ENCODE data around the gene UVRAG.
"Not testable (repeated sequence)": the region's sequence is repeated elsewhere in the genome, so short reads cannot be mapped to it uniquely, and the experiment has no call there.

The UVRAG gene

DNA sequence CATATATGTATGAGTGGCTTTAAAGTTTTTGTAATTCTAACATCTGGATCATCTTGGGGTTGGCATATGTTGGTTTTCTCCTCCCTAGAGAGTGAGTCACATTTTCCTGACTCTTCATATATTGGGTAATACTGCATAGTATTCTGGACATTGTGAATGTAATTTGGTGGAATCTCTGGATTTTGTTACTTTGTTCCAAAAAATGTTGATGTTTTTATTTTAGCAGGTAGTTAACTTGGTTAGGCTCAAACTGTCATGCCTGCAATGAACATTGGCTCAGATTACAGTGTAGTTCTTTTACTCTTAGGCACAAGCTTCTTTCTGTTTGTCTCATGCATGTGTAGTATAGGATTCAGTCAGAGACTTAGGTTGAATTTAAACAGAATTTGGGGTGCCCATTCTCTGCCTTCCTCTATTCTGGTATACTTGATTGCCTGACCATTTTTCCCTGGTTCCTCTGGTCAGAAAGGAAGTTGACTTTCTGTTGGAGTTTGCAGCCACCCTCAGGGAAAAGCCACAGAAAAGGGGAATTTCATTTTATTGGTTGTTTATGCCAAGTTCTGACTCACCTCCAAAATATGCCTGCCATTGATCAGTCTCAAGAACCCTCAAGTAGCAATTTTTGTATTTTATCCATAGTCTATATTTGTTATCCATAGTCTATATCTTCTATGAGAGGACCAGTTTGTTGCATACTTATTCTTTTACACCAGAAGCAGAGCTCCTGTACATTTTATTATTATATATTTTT, 151.7 kb downstream of the UVRAG start:
- no peak for DNase-seq (ENCODE audit: low spot score)

DNA sequence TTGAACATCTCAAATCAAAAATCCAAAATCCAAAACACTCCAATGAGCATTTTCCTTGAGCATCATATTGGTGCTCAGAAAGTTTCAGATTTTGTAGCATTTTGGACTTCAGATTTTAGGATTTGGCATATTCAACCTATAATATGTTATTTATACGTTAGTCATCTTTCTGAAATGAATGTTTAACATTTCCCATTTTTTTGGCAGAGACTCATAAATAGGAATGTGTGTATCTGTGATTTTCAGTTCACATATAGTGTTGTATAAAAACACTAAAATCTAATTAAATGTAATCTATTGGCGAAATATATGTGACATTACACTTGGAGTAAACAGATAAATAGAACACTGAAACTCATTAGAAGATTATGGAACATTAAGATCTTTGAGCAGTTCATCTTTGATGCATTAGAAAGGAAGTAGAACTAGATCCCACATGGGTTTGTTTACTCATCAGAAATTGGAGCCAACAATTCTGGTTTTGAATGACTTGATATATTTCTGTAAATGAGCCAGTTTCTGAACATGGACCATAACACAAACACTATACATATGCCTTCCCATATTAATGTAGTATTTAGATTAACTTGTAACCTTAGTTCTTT, 153.1 kb downstream of the UVRAG start:
- no peak for DNase-seq (ENCODE audit: low spot score)

DNA sequence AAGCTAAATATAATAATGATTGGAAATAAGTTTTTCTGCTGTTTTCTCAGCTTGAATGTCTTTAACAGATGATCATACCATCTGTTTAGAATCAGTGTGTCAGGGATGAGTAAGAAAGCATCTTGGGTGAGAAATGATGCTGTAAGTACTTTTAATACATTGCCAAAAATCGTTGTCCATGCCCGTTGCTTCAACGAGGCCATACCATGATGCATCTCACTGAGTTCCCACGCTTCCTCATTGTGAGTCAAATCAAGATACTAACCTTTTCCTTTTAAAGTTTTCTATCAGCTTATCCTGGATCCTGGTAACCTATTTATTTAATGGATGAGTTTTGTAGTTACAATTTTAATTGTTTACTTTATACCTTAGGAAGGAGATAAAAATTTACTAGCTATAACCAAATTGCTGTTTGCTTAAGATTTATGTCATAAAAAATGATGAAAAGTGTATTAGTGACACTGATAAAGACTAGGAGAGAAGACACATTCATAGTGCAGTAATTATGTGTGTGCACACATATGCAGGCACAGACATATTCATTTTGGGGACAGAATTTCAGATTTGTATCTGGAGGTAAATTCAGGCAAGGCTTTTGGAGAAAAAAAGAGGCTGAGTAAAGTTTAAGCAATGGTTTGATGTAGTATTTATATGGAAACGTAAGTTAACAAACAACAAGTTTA, 154.8 kb downstream of the UVRAG start:
- no peak for DNase-seq (ENCODE audit: low spot score)

DNA sequence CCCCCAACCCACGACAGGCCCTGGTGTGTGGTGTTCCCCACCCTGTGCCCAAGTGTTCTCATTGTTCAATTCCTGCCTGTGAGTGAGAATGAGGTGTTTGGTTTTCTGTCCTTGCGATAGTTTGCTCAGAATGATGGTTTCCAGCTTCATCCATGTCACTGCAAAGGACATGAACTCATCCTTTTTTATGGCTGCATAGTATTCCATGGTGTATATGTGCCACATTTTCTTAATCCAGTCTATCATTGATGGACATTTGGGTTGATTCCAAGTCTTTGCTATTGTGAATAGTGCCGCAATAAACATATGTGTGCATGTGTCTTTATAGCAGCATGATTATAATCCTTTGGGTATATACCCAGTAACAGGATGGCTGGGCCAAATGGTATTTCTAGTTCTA, 158.7 kb downstream of the UVRAG start:
- not testable (repeated sequence) for DNase-seq (ENCODE audit: low spot score)

DNA sequence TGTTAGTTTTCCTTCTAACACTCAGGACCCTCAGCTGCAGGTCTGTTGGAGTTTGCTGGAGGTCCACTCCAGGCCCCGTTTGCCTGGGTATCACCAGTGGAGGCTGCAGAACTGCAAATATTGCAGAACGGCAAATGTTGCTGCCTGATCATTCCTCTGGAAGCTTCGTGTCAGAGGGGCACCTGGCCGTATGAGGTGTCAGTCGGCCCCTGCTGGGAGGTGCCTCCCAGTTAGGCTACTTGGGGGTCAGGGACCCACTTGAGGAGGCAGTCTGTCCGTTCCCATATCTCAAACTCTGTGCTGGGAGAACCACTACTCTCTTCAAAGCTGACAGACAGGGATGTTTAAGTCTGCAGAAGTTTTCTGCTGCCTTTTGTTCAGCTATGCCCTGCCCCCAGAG, 164.1 kb downstream of the UVRAG start:
- DNase-seq (ENCODE audit: low spot score) = not testable (repeated sequence)

DNA sequence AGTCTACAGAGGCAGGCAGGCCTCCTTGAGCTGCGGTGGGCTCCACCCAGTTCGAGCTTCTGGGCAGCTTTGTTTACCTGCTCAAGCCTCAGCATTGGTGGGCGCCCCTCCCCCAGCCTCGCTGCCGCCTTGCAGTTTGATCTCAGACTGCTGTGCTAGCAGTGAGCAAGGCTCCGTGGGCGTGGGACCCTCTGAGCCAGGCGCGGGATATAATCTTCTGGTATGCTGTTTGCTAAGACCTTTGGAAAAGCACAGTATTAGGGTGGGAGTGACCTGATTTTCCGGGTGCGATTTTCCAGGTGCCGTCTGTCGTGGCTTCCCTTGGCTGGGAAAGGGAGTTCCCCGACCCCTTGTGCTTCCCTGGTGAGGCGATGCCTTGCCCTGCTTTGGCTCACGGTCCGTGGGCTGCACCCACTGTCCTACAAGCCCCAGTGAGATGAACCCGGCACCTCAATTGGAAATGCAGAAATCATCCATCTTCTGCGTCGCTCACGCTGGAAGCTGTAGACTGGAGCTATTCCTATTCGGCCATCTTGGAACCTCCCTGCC, 164.5 kb downstream of the UVRAG start:
- DNase-seq (ENCODE audit: low spot score) = not testable (repeated sequence)

DNA sequence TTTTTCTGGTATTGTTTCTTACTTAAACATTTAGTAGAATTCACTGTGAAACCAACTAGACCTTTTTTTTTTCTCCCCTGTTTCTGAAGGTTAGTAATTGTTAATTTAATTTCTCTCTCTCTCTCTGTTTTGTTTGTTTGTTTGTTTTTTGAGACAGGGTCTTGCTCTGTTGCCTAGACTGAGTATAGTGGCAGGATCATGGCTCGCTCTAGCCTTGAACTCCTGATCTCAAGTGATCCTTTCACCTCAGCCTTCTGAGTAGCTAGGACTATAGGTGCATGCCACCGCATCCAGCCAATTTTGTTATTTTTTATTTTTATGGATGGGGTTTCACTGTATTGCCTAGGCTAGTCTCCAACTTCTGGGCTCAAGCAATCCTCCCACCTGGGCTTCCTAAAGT, 165.0 kb downstream of the UVRAG start:
- no peak for DNase-seq (ENCODE audit: low spot score)

DNA sequence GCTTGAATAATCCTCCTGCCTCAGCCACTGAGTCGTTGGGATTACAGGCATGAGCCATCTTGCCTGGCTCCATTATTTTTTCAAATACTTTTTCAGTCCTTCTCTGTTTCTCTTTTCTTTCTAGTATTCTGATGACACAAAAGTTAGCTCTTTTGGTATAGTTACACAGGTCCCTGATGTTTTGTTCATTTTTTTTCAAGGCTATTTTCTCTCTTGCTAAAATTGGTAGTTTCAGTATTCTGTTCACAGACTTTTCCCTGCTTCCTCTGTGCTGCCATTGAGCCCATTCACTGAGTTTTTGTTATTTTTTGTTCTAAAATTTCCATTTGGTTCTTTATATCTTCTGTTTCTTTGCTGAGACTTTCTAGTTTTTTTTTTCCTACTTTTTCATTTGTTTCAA, 166.5 kb downstream of the UVRAG start:
- no peak for DNase-seq (ENCODE audit: low spot score)

DNA sequence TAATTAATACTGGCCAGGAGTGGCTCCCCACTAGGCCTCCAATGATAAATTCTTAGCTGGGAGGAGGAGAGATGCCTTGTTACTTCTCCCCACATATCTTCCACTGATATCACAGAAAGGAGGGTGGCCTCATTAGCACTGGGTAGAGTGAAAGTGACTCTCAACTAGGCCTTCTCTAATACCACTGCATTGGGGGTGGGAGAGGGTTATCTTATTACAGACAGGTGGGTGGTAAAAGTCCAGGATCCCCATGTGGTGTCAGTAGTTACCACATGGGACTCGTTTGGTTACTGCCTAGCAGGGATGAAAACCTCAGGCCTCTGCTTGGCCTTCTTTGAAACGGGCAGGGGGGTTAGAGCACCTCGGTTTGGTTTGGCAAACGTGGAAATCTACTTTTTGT, 167.3 kb downstream of the UVRAG start:
- DNase-seq (ENCODE audit: low spot score) = no peak

DNA sequence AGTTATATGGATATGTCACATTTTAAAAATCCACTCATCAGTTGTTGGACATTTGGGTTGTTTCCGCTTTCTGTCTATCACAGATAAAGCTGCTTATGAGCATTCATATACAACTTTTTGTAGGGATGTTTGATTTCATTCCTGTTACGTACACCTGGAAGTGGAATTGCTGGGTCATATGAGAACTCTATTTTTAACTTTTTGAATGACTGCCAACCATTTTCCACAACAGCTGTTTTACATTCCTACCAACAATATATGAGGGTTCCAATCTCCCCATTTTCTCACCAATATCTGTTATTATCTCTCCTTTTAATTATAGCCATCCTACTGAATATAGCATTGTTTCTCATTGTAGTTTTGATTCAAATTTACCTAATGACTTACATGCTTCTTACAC, 172.0 kb downstream of the UVRAG start:
- DNase-seq (ENCODE audit: low spot score) = no peak

DNA sequence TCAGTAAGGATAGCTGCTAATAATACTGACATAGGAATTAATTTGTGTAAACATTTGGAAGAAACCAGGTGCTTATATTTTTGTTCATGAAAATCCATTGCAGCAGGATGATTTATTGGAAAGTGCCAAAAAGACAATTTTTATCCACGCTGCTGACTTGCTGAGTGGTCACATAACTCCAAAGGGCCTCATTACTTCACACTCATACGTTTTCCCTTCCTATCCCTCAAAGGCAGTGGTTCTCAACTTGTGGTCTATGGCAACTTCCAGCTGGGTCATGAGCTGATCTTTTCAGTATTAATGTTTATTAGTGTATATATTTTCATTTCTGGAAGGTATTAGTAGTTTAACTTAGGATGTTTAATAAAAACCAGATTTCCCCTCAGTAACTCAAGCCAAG, 178.1 kb downstream of the UVRAG start:
- no peak for DNase-seq (ENCODE audit: low spot score)

DNA sequence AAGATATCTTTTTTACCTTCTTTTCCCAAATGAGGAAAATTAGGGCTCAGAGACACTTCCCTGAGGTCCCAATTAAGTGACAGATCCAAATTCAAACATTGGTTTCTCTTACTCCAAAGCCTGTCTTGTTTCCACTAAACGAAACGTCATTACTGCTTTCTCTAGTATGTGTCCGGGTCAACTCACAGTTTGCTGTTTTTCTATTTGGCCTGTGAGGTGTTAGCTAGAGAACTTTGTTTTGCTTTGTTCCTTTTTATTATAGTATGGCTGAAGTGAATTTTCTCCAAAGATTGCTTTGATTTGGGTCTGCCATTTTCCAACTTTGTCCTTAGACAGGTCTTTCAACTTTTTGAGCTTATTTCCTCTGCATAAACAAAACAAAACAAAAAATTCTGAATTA, 179.6 kb downstream of the UVRAG start:
- no peak for DNase-seq (ENCODE audit: low spot score)

DNA sequence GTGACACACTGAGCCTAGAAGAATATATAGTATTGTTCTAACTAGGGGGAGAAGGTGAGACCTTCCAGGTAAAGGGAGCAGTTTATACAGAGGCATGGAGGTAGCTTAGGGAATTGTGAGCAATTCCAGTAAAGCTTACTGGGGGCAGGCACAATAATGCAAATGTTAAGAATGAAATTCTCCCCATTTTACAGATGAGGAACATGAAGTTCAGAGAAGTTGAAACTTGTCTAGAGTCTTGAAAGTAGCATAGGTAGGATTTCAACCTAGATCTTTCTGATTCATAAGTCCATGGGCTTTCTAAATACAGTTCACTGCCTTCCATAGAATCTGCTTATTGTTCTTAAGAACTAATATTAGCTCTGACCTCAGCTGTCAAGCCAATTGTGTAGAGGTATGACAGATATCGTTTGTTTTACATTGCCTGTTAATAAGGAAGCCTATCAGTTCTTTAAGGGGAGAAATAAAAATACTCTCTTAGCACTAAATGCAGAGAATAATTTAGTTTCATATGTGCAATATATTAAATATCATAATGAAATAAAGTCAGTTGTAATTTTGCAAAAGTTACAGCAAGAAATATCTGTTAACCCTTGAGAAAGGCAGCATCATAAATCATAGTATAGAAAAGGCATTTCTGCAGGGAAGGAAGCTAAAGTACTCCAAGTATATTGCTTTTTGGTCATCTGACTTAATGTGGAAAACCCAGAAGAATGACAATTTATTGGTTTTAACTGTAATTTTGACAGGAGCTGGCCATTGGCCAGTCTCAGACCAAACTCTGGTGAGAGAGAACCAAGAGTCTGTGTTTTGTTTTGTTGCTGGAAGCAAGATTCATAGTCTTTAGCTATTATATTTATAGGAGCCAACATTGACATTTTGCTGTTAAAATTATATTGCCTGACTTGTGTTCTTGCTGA, 181.8 kb downstream of the UVRAG start:
- DNase-seq (ENCODE audit: low spot score) = no peak

DNA sequence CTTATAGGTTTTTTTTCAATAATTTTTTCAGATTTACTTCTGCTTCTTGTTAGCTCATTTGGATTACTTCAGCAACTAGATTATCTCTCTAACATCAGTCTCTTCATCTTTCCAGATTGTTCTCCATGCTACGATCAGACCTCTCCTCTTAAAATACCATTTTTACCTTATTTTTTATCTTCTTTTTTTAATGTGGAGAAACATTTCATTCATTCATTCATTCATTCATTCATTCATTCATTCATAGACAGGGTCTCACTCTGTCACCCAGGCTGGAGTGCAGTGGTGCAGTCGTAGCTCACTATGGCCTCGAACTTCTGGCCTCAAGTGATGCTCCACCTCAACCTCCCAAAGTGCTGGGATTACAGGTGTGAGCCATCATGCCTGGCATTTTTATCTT, 189.4 kb downstream of the UVRAG start:
- DNase-seq (ENCODE audit: low spot score) = no peak

DNA sequence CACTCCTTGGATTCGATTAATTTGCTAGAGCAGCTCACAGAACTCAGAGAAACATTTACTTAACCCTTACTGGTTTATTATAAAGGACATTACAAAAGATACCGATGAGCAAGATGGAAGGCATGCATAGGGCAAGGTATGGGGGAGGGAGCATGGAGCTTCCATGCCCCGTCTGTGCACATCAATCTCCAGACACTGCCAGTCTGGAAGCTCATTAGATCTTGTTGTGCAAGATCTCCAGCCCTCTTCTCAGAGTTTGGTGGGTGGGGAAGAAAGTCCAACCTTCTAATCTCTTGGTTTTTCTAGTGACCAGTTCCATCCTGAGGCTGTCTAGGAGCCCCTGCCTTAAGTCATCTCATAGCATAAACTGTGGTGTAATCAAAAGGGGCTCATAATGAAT, 190.7 kb downstream of the UVRAG start:
- no peak for DNase-seq (ENCODE audit: low spot score)

DNA sequence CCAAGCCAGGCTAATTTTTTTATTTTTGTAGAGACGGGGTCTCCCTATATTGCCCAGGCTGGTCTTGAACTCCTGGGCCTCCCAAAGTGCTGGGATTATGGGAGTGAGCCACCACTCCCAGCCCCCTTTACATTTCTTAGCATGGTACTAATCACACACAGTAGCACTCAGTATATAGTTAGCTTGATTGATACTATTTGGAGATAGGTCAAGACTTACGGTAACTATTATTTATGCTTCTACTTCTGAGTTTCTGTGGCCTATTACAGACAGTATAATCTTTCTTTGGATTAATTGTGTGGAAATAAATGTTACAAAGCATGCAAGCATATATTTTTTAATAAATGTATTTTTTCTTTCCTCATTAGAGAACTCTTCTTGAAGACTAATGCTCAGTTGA, 192.2 kb downstream of the UVRAG start:
- DNase-seq (ENCODE audit: low spot score) = no peak

DNA sequence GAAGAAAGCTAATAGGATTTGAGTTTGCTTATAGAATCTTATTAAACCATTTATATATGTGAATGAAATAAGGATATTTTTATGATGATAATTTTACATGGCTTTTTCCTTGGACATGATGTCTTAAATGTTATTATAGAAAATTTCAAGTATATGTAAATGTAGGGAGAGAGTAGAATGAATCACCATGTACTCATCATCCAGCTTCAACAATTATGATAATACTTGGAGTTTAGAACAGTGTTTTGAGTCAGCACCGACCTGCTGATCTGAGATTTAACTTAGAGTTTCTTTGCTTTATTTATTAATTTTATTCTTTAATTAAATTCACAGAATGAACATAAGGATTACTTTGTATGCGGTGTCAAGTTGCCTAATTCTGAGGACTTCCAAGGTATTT, 193.5 kb downstream of the UVRAG start:
- no peak for DNase-seq (ENCODE audit: low spot score)

DNA sequence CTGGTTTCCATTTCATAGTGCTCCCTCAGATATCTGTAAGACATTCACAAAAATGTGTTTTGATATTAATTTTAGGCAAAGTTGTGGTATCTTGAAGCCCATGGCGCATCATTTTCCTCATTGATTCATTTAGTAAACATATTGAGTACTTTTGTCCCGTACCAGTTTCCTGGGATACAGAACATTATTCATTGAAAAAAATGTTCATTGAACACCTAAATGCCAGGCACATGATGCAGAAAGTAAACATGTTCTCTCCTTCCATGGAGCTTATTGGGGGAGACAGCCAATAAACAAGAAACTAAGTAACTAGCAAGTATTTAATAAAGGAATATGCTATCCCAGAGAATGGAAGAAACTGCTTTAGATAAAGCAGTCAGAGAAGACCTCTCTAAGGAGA, 195.0 kb downstream of the UVRAG start:
- no peak for DNase-seq (ENCODE audit: low spot score)

DNA sequence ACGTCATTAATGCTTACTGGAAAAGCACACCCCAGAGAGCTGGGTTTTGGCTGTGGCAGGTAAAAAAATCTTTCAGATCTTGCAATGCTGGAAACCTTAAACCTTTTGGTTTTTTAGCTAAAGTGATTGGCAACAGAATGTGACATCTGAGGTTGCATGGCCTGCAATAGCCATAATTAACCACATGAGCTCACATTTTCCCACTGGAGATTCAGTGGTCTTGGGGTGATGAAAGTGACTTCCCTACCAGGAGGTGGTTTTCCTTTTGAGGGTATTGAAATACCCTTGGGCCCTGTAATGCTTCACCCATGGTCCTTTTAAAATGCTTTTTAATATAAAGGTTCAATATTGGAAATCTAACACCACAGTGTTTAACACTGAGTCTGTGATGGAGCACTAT, 198.5 kb downstream of the UVRAG start:
- no peak for DNase-seq (ENCODE audit: low spot score)

DNA sequence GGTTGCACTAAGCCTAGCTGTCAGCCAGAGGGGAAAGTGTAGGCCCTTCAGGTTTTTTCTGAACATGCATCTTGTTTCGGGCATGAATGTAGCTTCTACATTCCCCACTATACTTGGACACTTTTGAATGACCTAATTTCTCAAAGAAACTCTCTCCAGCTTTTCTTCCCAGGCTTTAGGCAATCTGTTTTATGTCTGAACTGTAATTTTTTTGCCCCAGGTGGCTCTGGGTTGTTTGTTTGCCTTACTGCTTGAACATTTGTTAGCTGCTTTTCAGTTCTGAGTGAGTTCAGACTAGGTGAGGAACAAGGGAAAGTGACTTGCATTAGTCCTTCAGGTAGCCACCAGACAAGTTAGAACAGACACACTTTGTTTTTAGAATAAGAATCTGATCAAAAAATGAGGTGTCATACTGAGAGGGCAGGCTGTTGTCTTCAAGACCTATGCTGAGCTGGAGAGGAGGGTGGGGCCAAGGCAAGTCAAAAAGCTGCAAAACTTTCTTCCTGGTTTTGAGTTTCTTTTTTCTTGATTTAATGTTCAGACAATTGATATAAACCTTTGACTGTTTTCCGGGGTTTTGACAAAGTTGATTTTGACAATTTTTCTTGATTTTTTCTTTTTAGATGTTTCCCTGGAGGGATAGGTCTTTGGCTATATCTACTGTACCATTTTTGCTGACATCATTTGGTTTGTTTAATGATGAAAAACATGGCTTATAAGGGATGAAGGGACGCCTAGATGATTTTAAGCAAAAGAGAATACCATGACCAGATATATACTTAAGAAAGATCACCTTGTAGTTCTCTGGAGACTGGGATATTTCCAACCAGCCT, 208.4 kb downstream of the UVRAG start:
- no peak for DNase-seq (ENCODE audit: low spot score)

DNA sequence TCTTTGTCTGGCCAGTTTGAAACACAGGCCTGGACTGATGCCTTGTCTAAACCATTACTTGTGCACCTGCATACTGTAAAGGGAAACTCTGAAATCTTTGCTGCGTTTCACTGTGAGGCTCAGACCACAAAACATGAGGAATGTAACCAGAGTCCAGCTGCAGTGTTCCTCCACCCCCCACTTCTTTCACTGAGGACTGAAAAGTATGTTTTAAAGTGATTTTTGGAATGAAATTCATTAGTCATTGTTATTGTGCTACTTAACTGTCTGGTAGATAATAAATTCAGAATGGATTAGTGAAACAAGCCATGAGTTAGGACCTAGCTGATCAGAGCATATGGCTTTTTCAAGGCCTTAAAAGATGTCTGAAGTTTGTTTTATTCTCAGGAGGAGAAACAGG, 210.1 kb downstream of the UVRAG start:
- no peak for DNase-seq (ENCODE audit: low spot score)

Data from germinal center (tissue), 1 donor.